Measurements from ENCODE around the gene ZNF148. TPM values are rescaled to one million over a fixed set of nuclear protein-coding genes. Genes with fewer than 3 reads are reported as not detected.

The ZNF148 gene
- total RNA-seq, 4 donors from 2014 or later, result 32.4 to 50.7 (median 39.4) TPM

DNA sequence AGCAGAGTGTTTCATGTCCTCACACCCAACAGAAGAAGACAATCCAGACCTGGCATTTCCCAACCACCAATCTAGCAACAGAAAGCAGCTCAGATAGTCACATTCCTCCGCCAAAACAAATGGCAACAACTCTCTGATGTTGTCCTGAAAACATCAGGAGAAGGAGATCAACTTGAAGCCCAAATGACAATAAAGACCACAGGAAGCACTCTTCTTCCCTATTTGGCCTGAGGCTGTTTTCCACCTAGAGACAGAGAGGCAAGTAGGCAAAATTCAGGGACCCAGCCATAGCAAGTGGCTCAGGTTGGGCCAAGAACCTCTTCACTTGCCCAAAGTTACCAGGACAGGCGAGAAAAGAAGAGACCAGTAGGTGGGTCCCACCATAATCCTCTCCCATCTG, 35.0 kb downstream of the ZNF148 start:
- Histone ChIP-seq H3K9me3 (peaks cover 0 to 5% (median 0%) of the 10 kb centered on the region in 3 donors), H3K4me1 (peaks cover 0 to 29% (median under 1%) of the 10 kb centered on the region in 3 donors), H3K27ac (no peak overlapping the region), H3K4me3 (no peak overlapping the region), H3K27me3 (no peaks in the 10 kb centered on the region), H3K36me3 (no peaks in the 10 kb centered on the region)
- TF ChIP-seq EP300 (IDR thresholded peaks at IDR 0.05), result no peak
- no peak for TF ChIP-seq POLR2AphosphoS5 (IDR thresholded peaks at IDR 0.05)
- TF ChIP-seq, protein P1, sequence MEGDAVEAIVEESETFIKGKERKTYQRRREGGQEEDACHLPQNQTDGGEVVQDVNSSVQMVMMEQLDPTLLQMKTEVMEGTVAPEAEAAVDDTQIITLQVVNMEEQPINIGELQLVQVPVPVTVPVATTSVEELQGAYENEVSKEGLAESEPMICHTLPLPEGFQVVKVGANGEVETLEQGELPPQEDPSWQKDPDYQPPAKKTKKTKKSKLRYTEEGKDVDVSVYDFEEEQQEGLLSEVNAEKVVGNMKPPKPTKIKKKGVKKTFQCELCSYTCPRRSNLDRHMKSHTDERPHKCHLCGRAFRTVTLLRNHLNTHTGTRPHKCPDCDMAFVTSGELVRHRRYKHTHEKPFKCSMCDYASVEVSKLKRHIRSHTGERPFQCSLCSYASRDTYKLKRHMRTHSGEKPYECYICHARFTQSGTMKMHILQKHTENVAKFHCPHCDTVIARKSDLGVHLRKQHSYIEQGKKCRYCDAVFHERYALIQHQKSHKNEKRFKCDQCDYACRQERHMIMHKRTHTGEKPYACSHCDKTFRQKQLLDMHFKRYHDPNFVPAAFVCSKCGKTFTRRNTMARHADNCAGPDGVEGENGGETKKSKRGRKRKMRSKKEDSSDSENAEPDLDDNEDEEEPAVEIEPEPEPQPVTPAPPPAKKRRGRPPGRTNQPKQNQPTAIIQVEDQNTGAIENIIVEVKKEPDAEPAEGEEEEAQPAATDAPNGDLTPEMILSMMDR (IDR thresholded peaks at IDR 0.05), result no peak
- no peak for TF ChIP-seq POLR2A (IDR thresholded peaks at IDR 0.05)
- no peak for ATAC-seq
- 94 to 100% methylated on average over 1 to 2 of the region's 2 CpGs for WGBS, 2 donors (ENCODE audit: low coverage in 1 of 2)

DNA sequence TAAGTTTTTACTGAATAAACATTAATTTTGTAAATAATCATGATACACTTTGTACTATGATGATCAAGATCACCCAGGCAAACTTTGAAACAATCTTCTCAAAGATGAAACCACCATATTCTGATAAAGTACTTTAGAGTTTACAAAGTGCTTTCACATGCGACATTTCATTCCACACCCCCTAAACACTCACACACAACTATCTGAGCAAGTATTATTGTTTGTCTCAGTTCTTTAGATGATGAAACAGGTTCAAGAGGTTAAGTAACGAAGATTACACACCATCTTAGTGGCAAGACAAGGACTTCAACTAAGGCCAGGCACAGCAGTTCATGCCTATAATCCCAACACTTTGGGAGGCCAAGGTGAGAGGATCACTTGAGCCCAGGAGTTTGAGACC, 37.6 kb downstream of the ZNF148 start:
- Histone ChIP-seq H3K27me3 (no peaks in the 10 kb centered on the region), H3K27ac (no peak overlapping the region), H3K9me3 (peaks cover 0 to 5% (median 0%) of the 10 kb centered on the region in 3 donors), H3K4me1 (peaks cover 0 to 48% (median 4%) of the 10 kb centered on the region in 3 donors), H3K36me3 (no peaks in the 10 kb centered on the region), H3K4me3 (no peak overlapping the region)
- 85 to 86% methylated on average over 2 of the region's 2 CpGs for WGBS, 2 donors (ENCODE audit: low coverage in 1 of 2)
- TF ChIP-seq POLR2AphosphoS5 (IDR thresholded peaks at IDR 0.05) (no peak), EP300 (IDR thresholded peaks at IDR 0.05) (no peak), POLR2A (IDR thresholded peaks at IDR 0.05) (no peak)
- TF ChIP-seq, protein P1 (IDR thresholded peaks at IDR 0.05), result no peak
- ATAC-seq, result no peak

DNA sequence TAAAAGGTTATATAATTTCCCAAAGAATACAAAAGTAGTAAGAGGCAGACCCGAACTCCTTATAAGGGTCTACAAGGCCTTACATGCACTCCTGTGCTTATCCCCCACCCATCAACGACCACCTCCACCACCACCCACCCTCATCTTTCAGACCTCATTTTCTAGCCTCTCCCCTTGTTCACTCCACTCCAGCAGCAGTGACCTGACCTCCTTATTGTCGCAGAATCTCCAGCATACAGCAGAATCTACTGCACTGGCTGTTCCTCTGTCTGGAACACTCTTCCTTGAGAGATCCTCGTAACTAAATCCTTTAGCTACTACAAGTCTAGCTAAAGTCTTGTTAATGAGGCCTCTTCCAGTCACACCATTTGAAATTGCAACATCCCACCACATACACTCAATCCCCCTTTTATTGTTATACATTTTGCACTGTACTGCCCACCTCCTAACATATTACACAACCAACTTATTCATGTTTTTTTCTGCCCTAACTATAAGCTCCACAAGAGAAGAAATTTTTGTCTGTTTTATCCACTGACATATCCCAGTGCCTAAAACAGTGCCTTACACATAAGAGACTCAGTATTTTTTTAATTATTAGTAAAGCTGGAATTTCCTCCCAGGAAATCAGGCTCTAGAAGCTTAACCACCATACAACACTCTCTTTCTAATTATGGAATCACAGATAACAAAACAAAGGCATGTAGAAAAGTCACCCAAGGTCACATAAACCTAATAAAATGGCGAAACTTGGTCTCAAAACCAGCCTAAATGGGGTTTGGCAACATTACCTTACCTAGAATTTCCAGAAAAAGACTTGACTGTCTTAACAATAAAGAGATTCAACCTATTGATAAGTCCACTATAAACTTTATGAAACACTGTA, 40.2 kb downstream of the ZNF148 start:
- H3K9me3 ChIP-seq, result no peaks in the 10 kb centered on the region
- ATAC-seq, result no peak
- peaks cover 0 to 48% (median 4%) of the 10 kb centered on the region in 3 donors for H3K4me1 ChIP-seq
- 71 to 90% methylated on average over 5 of the region's 5 CpGs for WGBS, 2 donors (ENCODE audit: low coverage in 1 of 2)
- no peaks in the 10 kb centered on the region for H3K27me3 ChIP-seq
- no peak overlapping the region for H3K4me3 ChIP-seq
- no peak overlapping the region for H3K27ac ChIP-seq
- no peak for TF ChIP-seq POLR2AphosphoS5 (IDR thresholded peaks at IDR 0.05)
- H3K36me3 ChIP-seq, result peaks cover 0 to 3% of the 10 kb centered on the region in 2 donors

DNA sequence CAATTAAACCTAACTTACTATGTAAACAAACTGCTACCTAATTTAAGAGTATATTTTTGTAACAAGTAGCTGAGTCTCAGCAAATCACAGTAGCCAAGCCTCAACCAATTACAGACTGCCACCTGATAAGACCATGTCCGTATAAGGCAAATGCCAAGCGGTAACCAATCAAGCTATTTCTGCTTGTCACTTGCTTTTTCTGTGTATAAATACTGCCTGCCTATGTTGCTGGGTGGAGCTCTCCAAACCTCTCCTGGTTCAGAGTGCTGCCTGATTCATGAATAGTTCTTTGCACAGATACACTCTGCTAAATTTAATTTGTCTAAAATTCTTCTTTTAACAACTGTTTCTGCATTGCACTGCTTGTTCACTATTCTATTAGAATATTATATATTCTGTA, 42.6 kb downstream of the ZNF148 start:
- no peak overlapping the region for H3K4me3 ChIP-seq
- H3K9me3 ChIP-seq, result no peaks in the 10 kb centered on the region
- peaks cover 0 to 43% (median 4%) of the 10 kb centered on the region in 3 donors for H3K4me1 ChIP-seq
- H3K36me3 ChIP-seq, result peaks cover 0 to 10% of the 10 kb centered on the region in 2 donors
- H3K27ac ChIP-seq, result no peak overlapping the region
- 50 to 53% methylated on average over 2 of the region's 2 CpGs for WGBS, 2 donors (ENCODE audit: low coverage in 1 of 2)
- H3K27me3 ChIP-seq, result no peaks in the 10 kb centered on the region
- no peak for ATAC-seq
- no peak for TF ChIP-seq POLR2A (IDR thresholded peaks at IDR 0.05)
- TF ChIP-seq, protein P1 (IDR thresholded peaks at IDR 0.05), result no peak
- no peak for TF ChIP-seq EP300 (IDR thresholded peaks at IDR 0.05)
- TF ChIP-seq POLR2AphosphoS5 (IDR thresholded peaks at IDR 0.05), result no peak

DNA sequence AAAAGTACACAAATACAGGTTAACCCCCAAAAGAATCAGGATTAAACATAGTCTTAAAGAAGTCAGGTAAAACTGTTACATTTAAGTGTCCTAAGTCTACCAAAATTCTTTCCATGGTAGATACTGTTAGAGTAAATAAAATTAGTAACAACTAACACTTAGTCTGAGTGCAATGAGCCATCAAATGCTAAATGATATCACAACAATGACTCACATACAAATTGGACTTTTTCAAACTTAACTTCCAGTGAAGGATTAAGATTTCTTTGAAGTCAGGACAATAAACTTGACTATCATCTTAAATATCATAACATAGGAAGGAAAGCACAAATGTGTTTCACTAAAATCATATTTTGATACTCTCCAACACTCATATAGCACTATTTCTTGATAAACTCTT, 43.9 kb downstream of the ZNF148 start:
- Histone ChIP-seq H3K9me3 (no peaks in the 10 kb centered on the region), H3K27ac (no peak overlapping the region), H3K4me3 (no peak overlapping the region), H3K36me3 (peaks cover 0 to 11% of the 10 kb centered on the region in 2 donors), H3K4me1 (peaks cover 0 to 30% (median 4%) of the 10 kb centered on the region in 3 donors), H3K27me3 (no peaks in the 10 kb centered on the region)
- TF ChIP-seq EP300 (IDR thresholded peaks at IDR 0.05), result no peak
- no peak for TF ChIP-seq POLR2AphosphoS5 (IDR thresholded peaks at IDR 0.05)
- TF ChIP-seq, protein P1 (IDR thresholded peaks at IDR 0.05), result no peak
- TF ChIP-seq POLR2A (IDR thresholded peaks at IDR 0.05), result no peak
- ATAC-seq, result no peak
